HG02798 (cell line): Measurements from ENCODE around the gene MEAF6.

Experiments used
- ATAC-seq: cut with Tn5 transposase; IDR thresholded peaks from one replicate; pipeline ENCODE4 v1.9.1; 2021; ENCODE audit warnings: mild to moderate bottlenecking; ENCODE audit not compliant: unreplicated experiment, poor library complexity

The MEAF6 gene

GRCh38 chr1:37448185-37448584, 66.4 kb downstream of the MEAF6 start:
- ATAC-seq, result no peak

- ATAC-seq, result no peak
Observed at GRCh38 chr1:37446874-37447273, 67.7 kb downstream of the MEAF6 start.

DNA sequence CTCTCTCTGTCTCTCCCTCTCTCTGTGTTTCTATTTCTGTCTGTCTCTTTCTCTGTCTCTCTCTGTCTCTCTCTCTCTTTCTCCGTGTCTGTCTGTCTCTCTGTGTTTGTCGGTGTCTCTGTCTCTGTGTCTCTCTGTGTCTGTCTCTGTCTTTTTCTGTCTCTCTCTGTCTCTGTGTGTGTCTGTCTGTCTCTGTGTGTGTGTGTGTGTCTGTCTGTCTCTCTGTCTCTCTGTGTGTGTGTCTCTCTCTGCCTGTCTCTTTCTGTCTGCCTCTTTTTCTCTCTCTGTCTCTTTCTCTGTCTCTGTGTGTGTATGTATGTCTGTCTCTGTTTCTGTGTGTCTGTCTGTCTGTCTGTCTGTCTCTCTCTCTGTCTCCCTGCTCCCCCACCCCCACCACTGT, 71.9 kb downstream of the MEAF6 start:
- no peak for ATAC-seq
